Vagina (tissue), 2 donors: ENCODE measurements around the gene C12orf57.

Experiments used
- POLR2AphosphoS5 ChIP-seq, 2 donors: sonication (generic); formaldehyde crosslinking; IDR thresholded peaks; one replicate each; pipeline ENCODE4 v1.9.0; 2017; ENCODE audit warnings: antibody characterized with exemption in 2 of 2, mild to moderate bottlenecking in 2 of 2, low read depth in 1 of 2; ENCODE audit not compliant: insufficient read depth in 1 of 2
- TF ChIP-seq, protein P1 (sequence below), 3 experiments: fragments of 450-650 bp in 2 of 3; fragments of 200-600 bp in 1 of 3; sonication (generic) in 1 of 3; IDR thresholded peaks; one replicate each; pipeline ENCODE4 v1.5.1; 2017 to 2019; ENCODE audit warnings: antibody characterized with exemption in 3 of 3, mild to moderate bottlenecking in 2 of 3, moderate library complexity in 2 of 3

DNA sequence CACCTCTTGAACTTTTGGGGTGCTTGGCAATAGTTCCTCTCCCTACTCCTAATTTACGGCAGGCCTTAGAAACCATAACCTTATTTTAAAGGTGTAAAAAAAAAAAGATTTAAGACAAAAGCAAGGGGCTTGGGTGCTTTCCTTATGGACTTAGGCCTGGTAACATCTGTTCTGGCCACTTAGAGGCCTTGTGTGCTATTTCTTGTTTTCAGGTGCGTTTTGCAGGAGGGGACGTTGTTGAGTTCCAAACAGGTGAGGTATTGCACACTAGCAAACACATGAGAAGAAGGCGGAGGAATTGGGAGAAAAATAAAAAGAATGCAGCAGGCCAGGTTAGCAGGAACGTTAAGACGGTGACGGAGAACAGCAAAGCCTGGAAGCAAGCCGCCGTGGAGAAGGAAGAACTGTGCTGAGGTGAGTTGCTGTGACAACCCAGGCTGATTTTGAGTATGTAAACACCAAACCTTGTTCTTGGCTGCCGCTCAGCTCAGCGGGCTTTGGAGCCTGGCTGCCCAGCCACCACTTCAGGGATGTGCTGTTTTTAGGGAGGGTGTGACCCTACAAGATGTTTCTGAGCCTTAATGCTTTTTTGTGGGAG lies 44.2 kb downstream of the C12orf57 start:
- TF ChIP-seq, protein P1, sequence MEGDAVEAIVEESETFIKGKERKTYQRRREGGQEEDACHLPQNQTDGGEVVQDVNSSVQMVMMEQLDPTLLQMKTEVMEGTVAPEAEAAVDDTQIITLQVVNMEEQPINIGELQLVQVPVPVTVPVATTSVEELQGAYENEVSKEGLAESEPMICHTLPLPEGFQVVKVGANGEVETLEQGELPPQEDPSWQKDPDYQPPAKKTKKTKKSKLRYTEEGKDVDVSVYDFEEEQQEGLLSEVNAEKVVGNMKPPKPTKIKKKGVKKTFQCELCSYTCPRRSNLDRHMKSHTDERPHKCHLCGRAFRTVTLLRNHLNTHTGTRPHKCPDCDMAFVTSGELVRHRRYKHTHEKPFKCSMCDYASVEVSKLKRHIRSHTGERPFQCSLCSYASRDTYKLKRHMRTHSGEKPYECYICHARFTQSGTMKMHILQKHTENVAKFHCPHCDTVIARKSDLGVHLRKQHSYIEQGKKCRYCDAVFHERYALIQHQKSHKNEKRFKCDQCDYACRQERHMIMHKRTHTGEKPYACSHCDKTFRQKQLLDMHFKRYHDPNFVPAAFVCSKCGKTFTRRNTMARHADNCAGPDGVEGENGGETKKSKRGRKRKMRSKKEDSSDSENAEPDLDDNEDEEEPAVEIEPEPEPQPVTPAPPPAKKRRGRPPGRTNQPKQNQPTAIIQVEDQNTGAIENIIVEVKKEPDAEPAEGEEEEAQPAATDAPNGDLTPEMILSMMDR (IDR thresholded peaks at IDR 0.05), result no peak
- no peak for TF ChIP-seq POLR2AphosphoS5 (IDR thresholded peaks at IDR 0.05; ENCODE audit: insufficient read depth in 1 of 2, low read depth in 1 of 2)
